ENCODE data around the gene NECTIN4.

NECTIN4 gene

GRCh38 chr1:161130266-161130665, 40.9 kb upstream of the NECTIN4 start:
- no peak for DNase-seq (ENCODE audit: low spot score)
- no peak for TF ChIP-seq CTCF (IDR thresholded peaks at IDR 0.05; ENCODE audit: borderline replicate concordance, control extremely low read depth, extremely low read depth, insufficient read depth, missing control alignments)
- in situ Hi-C loops (cut with MboI; ENCODE audit: low sequenced_read_pairs, unreplicated experiment) = no loop called here

- no peak for DNase-seq (ENCODE audit: low spot score)
- no peak for TF ChIP-seq CTCF (IDR thresholded peaks at IDR 0.05; ENCODE audit: borderline replicate concordance, control extremely low read depth, extremely low read depth, insufficient read depth, missing control alignments)
- in situ Hi-C loops (cut with MboI; ENCODE audit: low sequenced_read_pairs, unreplicated experiment) = no loop called here
Observed at GRCh38 chr1:161128591-161129420, 39.4 kb upstream of the NECTIN4 start.

GRCh38 chr1:161127649-161128048, 38.3 kb upstream of the NECTIN4 start:
- no peak for TF ChIP-seq CTCF (IDR thresholded peaks at IDR 0.05; ENCODE audit: borderline replicate concordance, control extremely low read depth, extremely low read depth, insufficient read depth, missing control alignments)
- no peak for DNase-seq (ENCODE audit: low spot score)
- in situ Hi-C loops (cut with MboI; ENCODE audit: low sequenced_read_pairs, unreplicated experiment) = no loop called here

GRCh38 chr1:161122967-161123366, 33.6 kb upstream of the NECTIN4 start:
- TF ChIP-seq CTCF (IDR thresholded peaks at IDR 0.05; ENCODE audit: borderline replicate concordance, control extremely low read depth, extremely low read depth, insufficient read depth, missing control alignments) = no peak
- in situ Hi-C loops (cut with MboI; ENCODE audit: low sequenced_read_pairs, unreplicated experiment) = no loop called here

GRCh38 chr1:161121834-161122233, 32.5 kb upstream of the NECTIN4 start:
- in situ Hi-C loops (cut with MboI; ENCODE audit: low sequenced_read_pairs, unreplicated experiment) = no loop called here
- peak; percentile 38 for DNase-seq (ENCODE audit: low spot score)
- TF ChIP-seq CTCF (IDR thresholded peaks at IDR 0.05; ENCODE audit: borderline replicate concordance, control extremely low read depth, extremely low read depth, insufficient read depth, missing control alignments) = no peak

More at GRCh38 chr1:161122967-161123366, 33.6 kb upstream of the NECTIN4 start:
- DNase-seq (ENCODE audit: low spot score) = no peak

- in situ Hi-C loops (cut with MboI; ENCODE audit: low sequenced_read_pairs, unreplicated experiment) = no loop called here
- no peak for DNase-seq (ENCODE audit: low spot score)
Observed at GRCh38 chr1:161121042-161121650, 31.8 kb upstream of the NECTIN4 start.

More at GRCh38 chr1:161121042-161121650, 31.8 kb upstream of the NECTIN4 start:
- no peak for TF ChIP-seq CTCF (IDR thresholded peaks at IDR 0.05; ENCODE audit: borderline replicate concordance, control extremely low read depth, extremely low read depth, insufficient read depth, missing control alignments)
